ENCODE results near the gene MTUS2.

GRCh38 chr13:29103065-29103800, 283.1 kb downstream of the MTUS2 start:
- TF ChIP-seq CTCF (IDR thresholded peaks at IDR 0.05) (no peak), ZFX (IDR thresholded peaks at IDR 0.05; ENCODE audit: borderline replicate concordance) (no peak)

All from 22Rv1 (cell line).